Measurements from ENCODE around the gene FLNA.
"Not testable (repeated sequence)": the region's sequence is repeated elsewhere in the genome, so short reads cannot be mapped to it uniquely, and the experiment has no call there.

FLNA gene

GRCh38 chrX:154398668-154399526 is 24.5 kb upstream of the FLNA start:
- Histone ChIP-seq H4K20me1 (ENCODE audit: insufficient read depth, low read length) (no peaks in the 10 kb centered on the region), H3K79me2 (ENCODE audit: insufficient read depth, low read length) (peaks cover 3% of the 10 kb centered on the region; the same call in 1 of the 2 replicates), H3K9me3 (ENCODE audit: low read length) (no peaks in the 10 kb centered on the region), H3K9me2 (ENCODE audit: low read depth, low read length) (no peaks in the 10 kb centered on the region), H3K36me3 (ENCODE audit: insufficient read depth, low read length) (peaks cover 34% of the 10 kb centered on the region), H3K27me3 (ENCODE audit: insufficient read depth, low read length) (no peaks in the 10 kb centered on the region), H3K4me2 (ENCODE audit: low read length) (peak overlapping the region; percentile 95), H3K27ac (ENCODE audit: low read depth, low read length, poor library complexity, severe bottlenecking) (peak overlapping the region; percentile 97), H3K4me3 (ENCODE audit: low read depth, low read length, poor library complexity, severe bottlenecking) (peak overlapping the region; percentile 99), H2AFZ (ENCODE audit: low read length) (no peak overlapping the region), H3F3A (ENCODE audit: insufficient read depth, low read length) (peaks cover 10% of the 10 kb centered on the region), H3K9ac (ENCODE audit: low read length) (peak overlapping the region; percentile 99), H3K4me1 (ENCODE audit: insufficient read depth, low read length, severe bottlenecking) (peaks cover 22% of the 10 kb centered on the region)
- TF ChIP-seq CTCF (IDR thresholded peaks at IDR 0.05; ENCODE audit: low read length) = peak; percentile 68
- TF ChIP-seq EZH2 (IDR thresholded peaks at IDR 0.05; ENCODE audit: borderline replicate concordance, low read length) = no peak

- peak within 1 kb of the TSS; percentile 99 for H3K4me3 ChIP-seq (ENCODE audit: low read depth, low read length, poor library complexity, severe bottlenecking)
- H2AFZ ChIP-seq (ENCODE audit: low read length) = no peak within 1 kb of the TSS
- peak within 1 kb of the TSS; percentile 99 for H3K9ac ChIP-seq (ENCODE audit: low read length)
- peaks cover 22% of the 10 kb centered on the region for H3K4me1 ChIP-seq (ENCODE audit: insufficient read depth, low read length, severe bottlenecking)
- no peaks in the 10 kb centered on the region for H4K20me1 ChIP-seq (ENCODE audit: insufficient read depth, low read length)
- H3K4me2 ChIP-seq (ENCODE audit: low read length) = peak within 1 kb of the TSS; percentile 95
- H3F3A ChIP-seq (ENCODE audit: insufficient read depth, low read length) = peaks cover 10% of the 10 kb centered on the region
- peak within 1 kb of the TSS; percentile 97 for H3K27ac ChIP-seq (ENCODE audit: low read depth, low read length, poor library complexity, severe bottlenecking)
- TF ChIP-seq CTCF (IDR thresholded peaks at IDR 0.05; ENCODE audit: low read length) (no peak), EZH2 (IDR thresholded peaks at IDR 0.05; ENCODE audit: borderline replicate concordance, low read length) (no peak)
- peaks cover 3% of the 10 kb centered on the region; the same call in 1 of the 2 replicates for H3K79me2 ChIP-seq (ENCODE audit: insufficient read depth, low read length)
- H3K36me3 ChIP-seq (ENCODE audit: insufficient read depth, low read length) = peaks cover 34% of the 10 kb centered on the region
- no peaks in the 10 kb centered on the region for H3K27me3 ChIP-seq (ENCODE audit: insufficient read depth, low read length)
- H3K9me2 ChIP-seq (ENCODE audit: low read depth, low read length) = no peaks in the 10 kb centered on the region
- no peaks in the 10 kb centered on the region for H3K9me3 ChIP-seq (ENCODE audit: low read length)
These were observed 23.6 kb upstream of the FLNA start, which contains the start of gene RPL10 for GRCh38 chrX:154397888-154398667. Gene RPL10 (plus strand): TSS chrX:154398377. CDS start chrX:154398520, 143 bp downstream.

DNA sequence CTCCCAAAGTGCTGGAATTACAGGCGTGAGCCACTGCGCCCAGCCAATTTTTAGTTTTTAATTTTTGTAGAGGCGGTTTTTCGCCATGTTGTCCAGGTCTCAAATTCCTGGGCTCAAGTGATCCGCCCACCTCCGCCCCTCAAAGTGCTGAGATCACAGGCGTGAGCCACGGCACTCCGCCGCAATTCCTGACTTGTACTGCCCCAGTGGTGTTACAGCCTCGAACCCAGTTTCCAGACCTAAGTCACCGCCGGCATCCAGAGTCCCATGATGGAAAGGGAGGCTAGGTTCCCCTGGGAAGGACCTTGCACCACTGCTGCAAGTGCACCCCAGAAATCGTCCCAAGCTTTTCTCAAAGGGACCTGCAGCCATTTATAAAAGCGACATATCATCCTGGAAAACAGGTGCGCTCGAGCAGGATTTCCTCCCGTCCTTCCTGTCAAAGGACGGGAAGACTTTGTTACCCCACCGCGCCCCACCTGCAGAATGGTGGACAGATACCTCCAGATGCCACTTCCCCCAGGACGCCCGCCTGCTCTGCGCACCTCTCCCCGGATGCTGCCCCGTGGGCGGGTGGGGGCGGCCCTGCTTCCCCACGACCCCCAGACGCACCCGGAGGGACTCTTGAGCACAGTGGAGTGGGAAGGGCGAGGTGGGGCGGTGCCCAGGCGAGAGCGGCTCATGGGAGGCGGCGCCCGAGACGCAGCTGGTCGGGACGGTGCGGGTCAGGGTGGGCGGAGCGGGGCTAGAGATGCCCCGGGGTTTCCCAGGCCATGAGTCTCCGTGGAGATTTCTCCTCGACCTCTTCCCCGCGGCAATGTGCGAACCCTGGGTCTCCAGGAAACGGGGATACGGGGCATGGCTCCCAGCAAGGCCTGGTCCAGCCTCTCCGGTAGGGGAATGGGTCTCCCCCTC is 22.8 kb upstream of the FLNA start:
- Histone ChIP-seq H3K4me2 (ENCODE audit: low read length) (peak overlapping the region; percentile 95), H3F3A (ENCODE audit: insufficient read depth, low read length) (peaks cover 10% of the 10 kb centered on the region), H3K79me2 (ENCODE audit: insufficient read depth, low read length) (peaks cover 3% of the 10 kb centered on the region; the same call in 1 of the 2 replicates), H3K27ac (ENCODE audit: low read depth, low read length, poor library complexity, severe bottlenecking) (peak overlapping the region; percentile 97), H4K20me1 (ENCODE audit: insufficient read depth, low read length) (no peaks in the 10 kb centered on the region), H3K9me2 (ENCODE audit: low read depth, low read length) (no peaks in the 10 kb centered on the region), H3K9ac (ENCODE audit: low read length) (peak overlapping the region; percentile 99), H3K27me3 (ENCODE audit: insufficient read depth, low read length) (no peaks in the 10 kb centered on the region), H3K9me3 (ENCODE audit: low read length) (no peaks in the 10 kb centered on the region), H3K4me1 (ENCODE audit: insufficient read depth, low read length, severe bottlenecking) (peaks cover 22% of the 10 kb centered on the region), H3K36me3 (ENCODE audit: insufficient read depth, low read length) (peaks cover 34% of the 10 kb centered on the region), H2AFZ (ENCODE audit: low read length) (no peak overlapping the region), H3K4me3 (ENCODE audit: low read depth, low read length, poor library complexity, severe bottlenecking) (peak overlapping the region; percentile 99)
- TF ChIP-seq EZH2 (IDR thresholded peaks at IDR 0.05; ENCODE audit: borderline replicate concordance, low read length) (no peak), CTCF (IDR thresholded peaks at IDR 0.05; ENCODE audit: low read length) (no peak)

GRCh38 chrX:154396363-154396762 is 21.9 kb upstream of the FLNA start:
- peaks cover 31% of the 10 kb centered on the region for H3K36me3 ChIP-seq (ENCODE audit: insufficient read depth, low read length)
- not testable (repeated sequence) for H4K20me1 ChIP-seq (ENCODE audit: insufficient read depth, low read length); H3K27me3 ChIP-seq (ENCODE audit: insufficient read depth, low read length); H3F3A ChIP-seq (ENCODE audit: insufficient read depth, low read length); H3K9me3 ChIP-seq (ENCODE audit: low read length); H3K27ac ChIP-seq (ENCODE audit: low read depth, low read length, poor library complexity, severe bottlenecking); H3K9me2 ChIP-seq (ENCODE audit: low read depth, low read length); H2AFZ ChIP-seq (ENCODE audit: low read length); H3K4me2 ChIP-seq (ENCODE audit: low read length); H3K9ac ChIP-seq (ENCODE audit: low read length); H3K4me3 ChIP-seq (ENCODE audit: low read depth, low read length, poor library complexity, severe bottlenecking); H3K79me2 ChIP-seq (ENCODE audit: insufficient read depth, low read length)
- H3K4me1 ChIP-seq (ENCODE audit: insufficient read depth, low read length, severe bottlenecking) = peaks cover 22% of the 10 kb centered on the region

Data from OCI-LY1 (cell line).